Activated CD8-positive, alpha-beta T cell treated with anti-CD3 and anti-CD28 coated beads for 36 hours (primary cell): ENCODE results near the gene KCNC4. TPM values are rescaled to one million over a fixed set of nuclear protein-coding genes. Genes with fewer than 3 reads are reported as not detected.

Experiments
- ATAC-seq: fragments of 200-7000 bp; cut with Tn5 transposase; one replicate; pipeline ENCODE4 v1.10.0; 2021; ENCODE audit warnings: mild to moderate bottlenecking, moderate library complexity
- CTCF ChIA-PET: fragments of 350-600 bp; sonication (Branson Sonifier 250); formaldehyde crosslinking; loops from one replicate; lab custom pipeline; 2021; ENCODE audit warnings: antibody characterized with exemption; lab: Charles Lee
- POLR2A ChIA-PET: fragments of 350-600 bp; sonication (Branson Sonifier 250); formaldehyde crosslinking; loops from one replicate; lab custom pipeline; 2021; ENCODE audit warnings: antibody characterized with exemption; lab: Charles Lee
- DNase-seq: peaks from one replicate; pipeline ENCODE4 v3.0.0-alpha.2; 2020
- H3K27ac Mint-ChIP-seq: one replicate; pipeline ENCODE4 v1.8.0; 2021; ENCODE audit warnings: mild to moderate bottlenecking, mixed read lengths
- H3K27me3 Mint-ChIP-seq: one replicate; pipeline ENCODE4 v1.8.0; 2021; ENCODE audit warnings: mixed read lengths
- H3K36me3 Mint-ChIP-seq: one replicate; pipeline ENCODE4 v1.8.0; 2021; ENCODE audit warnings: low read depth, mixed read lengths
- H3K4me1 Mint-ChIP-seq: one replicate; pipeline ENCODE4 v1.8.0; 2021; ENCODE audit warnings: low read depth, mixed read lengths
- H3K4me3 Mint-ChIP-seq: one replicate; pipeline ENCODE4 v1.8.0; 2021; ENCODE audit warnings: mild to moderate bottlenecking, moderate library complexity, mixed read lengths
- H3K9me3 Mint-ChIP-seq: one replicate; pipeline ENCODE4 v1.8.0; 2021; ENCODE audit warnings: mixed read lengths
- intact Hi-C: fragments of 100-400 bp; cut with micrococcal nuclease; formaldehyde crosslinking; loops from one replicate; pipeline ENCODE4 v1.10.0; 2022
- total RNA-seq, 2 experiments: library from RNA; stranded (reverse); gene quantifications; one replicate each; pipeline ENCODE4 v1.2.3, GENCODE V29; 2021
- TF ChIP-seq, protein P1 (sequence below): fragments of 200-600 bp; IDR thresholded peaks from one replicate; pipeline ENCODE4 v1.8.0; 2022; ENCODE audit warnings: antibody characterized with exemption, mild to moderate bottlenecking

KCNC4 gene
- total RNA-seq, 2 experiments from 2014 or later = 10.7 to 12.2 TPM

DNA sequence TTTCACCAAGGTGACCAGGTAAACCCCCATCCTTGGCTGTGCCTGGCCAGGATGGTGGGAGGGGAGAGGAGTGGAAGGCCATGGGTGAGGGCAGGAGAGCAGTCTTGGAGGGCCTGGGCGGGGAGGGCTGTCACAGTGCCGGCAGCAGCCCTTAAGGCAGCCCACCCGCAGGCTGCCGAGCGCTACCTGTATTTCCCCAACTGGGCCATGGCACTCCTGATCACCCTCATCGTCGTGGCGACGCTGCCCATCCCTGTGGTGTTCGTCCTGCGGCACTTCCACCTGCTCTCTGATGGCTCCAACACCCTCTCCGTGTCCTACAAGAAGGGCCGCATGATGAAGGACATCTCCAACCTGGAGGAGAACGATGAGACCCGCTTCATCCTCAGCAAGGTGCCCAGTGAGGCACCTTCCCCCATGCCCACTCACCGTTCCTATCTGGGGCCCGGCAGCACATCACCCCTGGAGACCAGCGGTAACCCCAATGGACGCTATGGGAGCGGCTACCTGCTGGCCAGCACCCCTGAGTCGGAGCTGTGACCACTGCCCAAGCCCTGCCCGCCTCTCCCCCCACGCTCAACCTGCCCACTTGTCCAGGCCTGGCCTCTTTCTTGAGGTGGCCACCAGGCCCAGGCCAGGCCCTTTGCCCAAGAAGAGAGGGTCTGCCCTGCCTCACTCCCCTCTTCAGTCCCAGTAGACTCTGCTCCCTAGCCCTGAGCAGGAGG, 12.0 kb upstream of the KCNC4 start:
- CTCF ChIA-PET = interaction anchor here (0.8 to 17.6 kb wide), 14 partner anchors 10 to 298 kb away, joined by 3 to 761 read pairs (median 6); partner anchors contain the start of gene KCNC4
- intact Hi-C loops = no loop called here
- POLR2A ChIA-PET = no interaction called here

DNA sequence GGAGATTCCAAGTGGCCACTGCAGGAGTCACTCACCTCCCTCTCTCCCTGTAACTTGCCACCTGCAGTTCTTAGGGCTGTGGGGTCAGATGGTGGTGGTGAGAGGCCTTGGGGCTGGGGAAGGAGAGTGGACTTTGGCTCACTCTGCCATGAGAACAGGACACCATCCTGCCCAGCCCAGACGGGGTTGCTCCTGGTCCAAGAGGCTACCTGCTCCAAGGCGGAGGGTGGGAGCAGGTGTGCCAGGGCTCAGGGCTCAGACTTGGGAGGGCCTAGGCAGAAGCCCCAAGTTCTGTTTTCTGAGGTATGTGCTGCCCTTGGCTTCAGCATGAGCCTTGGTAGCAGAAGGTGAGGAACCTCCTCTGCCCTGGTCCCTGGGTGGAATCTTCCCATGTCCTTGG, 11.4 kb upstream of the KCNC4 start:
- Mint-ChIP-seq H3K36me3 (no peaks in the 10 kb centered on the region), H3K27me3 (no peaks in the 10 kb centered on the region), H3K4me1 (peaks cover 10% of the 10 kb centered on the region), H3K4me3 (no peak overlapping the region), H3K27ac (no peak overlapping the region), H3K9me3 (no peaks in the 10 kb centered on the region)
- ChIA-PET CTCF (interaction anchor here (0.8 to 17.6 kb wide), 2 partner anchors 10 to 115 kb away, joined by 3 to 761 read pairs; no protein-coding TSS in a partner anchor), POLR2A (no interaction called here)
- ATAC-seq (no peak), DNase-seq (no peak)
- TF ChIP-seq, protein P1, sequence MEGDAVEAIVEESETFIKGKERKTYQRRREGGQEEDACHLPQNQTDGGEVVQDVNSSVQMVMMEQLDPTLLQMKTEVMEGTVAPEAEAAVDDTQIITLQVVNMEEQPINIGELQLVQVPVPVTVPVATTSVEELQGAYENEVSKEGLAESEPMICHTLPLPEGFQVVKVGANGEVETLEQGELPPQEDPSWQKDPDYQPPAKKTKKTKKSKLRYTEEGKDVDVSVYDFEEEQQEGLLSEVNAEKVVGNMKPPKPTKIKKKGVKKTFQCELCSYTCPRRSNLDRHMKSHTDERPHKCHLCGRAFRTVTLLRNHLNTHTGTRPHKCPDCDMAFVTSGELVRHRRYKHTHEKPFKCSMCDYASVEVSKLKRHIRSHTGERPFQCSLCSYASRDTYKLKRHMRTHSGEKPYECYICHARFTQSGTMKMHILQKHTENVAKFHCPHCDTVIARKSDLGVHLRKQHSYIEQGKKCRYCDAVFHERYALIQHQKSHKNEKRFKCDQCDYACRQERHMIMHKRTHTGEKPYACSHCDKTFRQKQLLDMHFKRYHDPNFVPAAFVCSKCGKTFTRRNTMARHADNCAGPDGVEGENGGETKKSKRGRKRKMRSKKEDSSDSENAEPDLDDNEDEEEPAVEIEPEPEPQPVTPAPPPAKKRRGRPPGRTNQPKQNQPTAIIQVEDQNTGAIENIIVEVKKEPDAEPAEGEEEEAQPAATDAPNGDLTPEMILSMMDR = no peak
- intact Hi-C loops = no loop called here

More for the DNA sequence above, 12.0 kb upstream of the KCNC4 start:
- TF ChIP-seq, protein P1 = no peak
- Mint-ChIP-seq H3K4me3 (no peak overlapping the region), H3K27ac (no peak overlapping the region), H3K4me1 (peaks cover 3% of the 10 kb centered on the region), H3K9me3 (no peaks in the 10 kb centered on the region), H3K27me3 (no peaks in the 10 kb centered on the region), H3K36me3 (no peaks in the 10 kb centered on the region)
- ATAC-seq (no peak), DNase-seq (no peak)

DNA sequence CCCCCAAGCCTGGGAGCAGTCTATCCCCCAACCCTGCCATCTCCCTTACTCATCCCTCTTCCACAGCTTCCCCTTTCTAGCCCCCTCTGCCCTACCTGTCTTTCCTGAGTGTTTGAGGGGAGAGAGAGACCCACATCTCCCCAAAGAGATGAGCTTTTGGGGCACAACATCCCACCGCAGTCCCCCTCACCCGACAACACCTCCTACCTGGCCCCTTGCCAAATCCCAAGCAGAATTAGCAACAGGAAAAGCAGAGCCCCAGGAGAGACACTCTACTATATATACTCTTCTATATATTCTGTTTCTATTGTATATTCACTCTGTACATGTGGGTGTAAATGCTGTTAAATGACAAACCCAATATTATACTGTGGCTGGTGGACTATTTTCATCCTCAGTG, 9.9 kb upstream of the KCNC4 start:
- ATAC-seq (no peak), DNase-seq (no peak)
- ChIA-PET CTCF (interaction anchor here (6.6 to 17.6 kb wide), 3 partner anchors 113 to 296 kb away, joined by 69 to 761 read pairs (median 179); no protein-coding TSS in a partner anchor), POLR2A (no interaction called here)
- Mint-ChIP-seq H3K27ac (no peak overlapping the region), H3K9me3 (no peaks in the 10 kb centered on the region), H3K4me1 (peaks cover 12% of the 10 kb centered on the region), H3K4me3 (no peak overlapping the region), H3K36me3 (no peaks in the 10 kb centered on the region), H3K27me3 (no peaks in the 10 kb centered on the region)
- TF ChIP-seq, protein P1 = no peak
- intact Hi-C loops = loop anchor here (10.0 kb wide), 1 partner anchor 295 kb away; no protein-coding TSS in a partner anchor

DNA sequence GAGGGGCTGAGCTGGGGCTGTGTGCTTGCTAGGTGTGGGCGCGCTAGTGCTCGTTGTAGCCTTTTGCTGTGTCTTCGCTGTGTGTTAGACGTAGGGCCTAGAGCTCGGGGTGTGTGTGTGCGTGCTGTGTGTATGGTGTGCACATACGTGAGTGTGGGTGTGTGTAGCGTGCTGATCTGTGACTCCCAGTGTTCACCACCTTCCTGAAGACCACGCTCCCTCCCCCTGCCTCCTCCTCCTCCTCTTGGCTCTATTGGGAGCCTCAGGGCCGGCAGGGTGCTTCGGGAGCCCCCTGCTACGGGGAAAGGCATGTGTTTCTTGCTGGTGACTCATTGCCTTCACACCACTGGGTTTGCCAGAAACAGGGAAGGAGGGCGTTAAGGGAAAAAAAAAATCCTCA, 9.4 kb upstream of the KCNC4 start:
- no peaks in the 10 kb centered on the region for H3K9me3 Mint-ChIP-seq
- no peak overlapping the region for H3K4me3 Mint-ChIP-seq
- no peak overlapping the region for H3K27ac Mint-ChIP-seq
- intact Hi-C loops = loop anchor here (10.0 kb wide), 1 partner anchor 294 kb away; no protein-coding TSS in a partner anchor
- no peaks in the 10 kb centered on the region for H3K27me3 Mint-ChIP-seq
- POLR2A ChIA-PET = interaction anchor here (1.0 kb wide), 1 partner anchor 110 kb away, joined by 3 read pairs; no protein-coding TSS in a partner anchor
- ATAC-seq (no peak), DNase-seq (no peak)
- no peaks in the 10 kb centered on the region for H3K36me3 Mint-ChIP-seq
- peaks cover 12% of the 10 kb centered on the region for H3K4me1 Mint-ChIP-seq
- CTCF ChIA-PET = interaction anchor here (0.8 to 17.6 kb wide), 4 partner anchors 90 to 295 kb away, joined by 3 to 761 read pairs (median 124); no protein-coding TSS in a partner anchor
- TF ChIP-seq, protein P1 = no peak
